GM06990 (cell line): Measurements from ENCODE around the gene IPO5.

Experiments
- DNase-seq: peaks from one replicate; pipeline ENCODE4 v3.0.0-alpha.2; 2011; ENCODE audit not compliant: insufficient read length; ENCODE audit errors: extremely low read depth
- H3K27me3 ChIP-seq: replicated peaks from 2 replicates; pipeline ENCODE4 v1.6.0; 2011; ENCODE audit warnings: low read length; ENCODE audit not compliant: control insufficient read depth, insufficient read depth
- H3K36me3 ChIP-seq: 2 replicates; pipeline ENCODE4 v1.5.1; 2011; ENCODE audit warnings: low read length; ENCODE audit not compliant: control insufficient read depth, insufficient read depth
- H3K4me3 ChIP-seq: replicated peaks from 2 replicates; pipeline ENCODE4 v1.5.1; 2011; ENCODE audit warnings: low read depth, mild to moderate bottlenecking, control low read depth, low read length
- TF ChIP-seq, protein P1 (sequence below): IDR thresholded peaks from 2 replicates; pipeline ENCODE4 v1.5.1; 2011; ENCODE audit warnings: low read length, control low read depth, mild to moderate bottlenecking, inconsistent platforms; ENCODE audit not compliant: insufficient read depth, poor library complexity, severe bottlenecking

Gene IPO5

DNA sequence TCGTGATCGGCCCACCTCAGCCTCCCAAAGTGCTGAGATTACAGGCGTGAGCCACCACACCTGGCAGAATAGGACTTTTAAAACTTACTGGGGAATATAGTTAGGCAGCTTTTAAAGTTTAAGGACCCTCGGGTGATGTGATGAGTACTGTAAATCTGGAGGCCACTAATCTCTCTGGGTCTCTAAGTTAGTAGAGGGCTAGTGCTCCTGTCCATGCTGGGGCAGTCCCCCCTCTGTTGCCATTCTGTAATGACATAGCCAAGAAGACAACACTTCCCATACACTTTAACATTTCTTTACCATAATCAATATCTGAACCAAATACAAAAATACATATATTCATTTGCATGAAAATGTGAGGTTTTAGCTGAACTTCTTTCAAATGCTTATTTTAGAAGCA is 65.7 kb downstream of the IPO5 start:
- H3K36me3 ChIP-seq: peaks cover 16% of the 10 kb centered on the region
- no peak for DNase-seq
- TF ChIP-seq, protein P1, sequence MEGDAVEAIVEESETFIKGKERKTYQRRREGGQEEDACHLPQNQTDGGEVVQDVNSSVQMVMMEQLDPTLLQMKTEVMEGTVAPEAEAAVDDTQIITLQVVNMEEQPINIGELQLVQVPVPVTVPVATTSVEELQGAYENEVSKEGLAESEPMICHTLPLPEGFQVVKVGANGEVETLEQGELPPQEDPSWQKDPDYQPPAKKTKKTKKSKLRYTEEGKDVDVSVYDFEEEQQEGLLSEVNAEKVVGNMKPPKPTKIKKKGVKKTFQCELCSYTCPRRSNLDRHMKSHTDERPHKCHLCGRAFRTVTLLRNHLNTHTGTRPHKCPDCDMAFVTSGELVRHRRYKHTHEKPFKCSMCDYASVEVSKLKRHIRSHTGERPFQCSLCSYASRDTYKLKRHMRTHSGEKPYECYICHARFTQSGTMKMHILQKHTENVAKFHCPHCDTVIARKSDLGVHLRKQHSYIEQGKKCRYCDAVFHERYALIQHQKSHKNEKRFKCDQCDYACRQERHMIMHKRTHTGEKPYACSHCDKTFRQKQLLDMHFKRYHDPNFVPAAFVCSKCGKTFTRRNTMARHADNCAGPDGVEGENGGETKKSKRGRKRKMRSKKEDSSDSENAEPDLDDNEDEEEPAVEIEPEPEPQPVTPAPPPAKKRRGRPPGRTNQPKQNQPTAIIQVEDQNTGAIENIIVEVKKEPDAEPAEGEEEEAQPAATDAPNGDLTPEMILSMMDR: no peak
- H3K27me3 ChIP-seq: no peaks in the 10 kb centered on the region
- H3K4me3 ChIP-seq: no peak overlapping the region

DNA sequence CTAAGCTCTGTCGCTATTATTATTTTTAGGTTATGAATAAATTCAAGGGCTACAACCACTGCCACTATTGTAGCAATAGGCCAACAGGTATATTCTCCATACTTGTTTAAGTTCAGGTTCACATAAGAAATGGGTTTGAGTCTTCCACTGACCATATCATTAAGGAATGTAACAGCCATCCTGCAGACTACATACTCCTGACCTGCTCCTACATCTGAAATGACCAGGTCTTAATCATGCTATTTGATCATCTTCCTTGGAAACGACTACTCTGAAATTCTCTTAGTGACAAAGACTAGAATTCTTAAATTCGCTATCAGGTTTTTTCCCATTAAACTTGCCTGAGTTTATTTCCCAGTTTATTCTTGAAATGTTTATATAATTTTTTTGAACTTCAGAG is 66.8 kb downstream of the IPO5 start:
- DNase-seq: no peak
- no peak overlapping the region for H3K4me3 ChIP-seq
- H3K36me3 ChIP-seq: peaks cover 16% of the 10 kb centered on the region
- H3K27me3 ChIP-seq: no peaks in the 10 kb centered on the region
- TF ChIP-seq, protein P1: no peak

DNA sequence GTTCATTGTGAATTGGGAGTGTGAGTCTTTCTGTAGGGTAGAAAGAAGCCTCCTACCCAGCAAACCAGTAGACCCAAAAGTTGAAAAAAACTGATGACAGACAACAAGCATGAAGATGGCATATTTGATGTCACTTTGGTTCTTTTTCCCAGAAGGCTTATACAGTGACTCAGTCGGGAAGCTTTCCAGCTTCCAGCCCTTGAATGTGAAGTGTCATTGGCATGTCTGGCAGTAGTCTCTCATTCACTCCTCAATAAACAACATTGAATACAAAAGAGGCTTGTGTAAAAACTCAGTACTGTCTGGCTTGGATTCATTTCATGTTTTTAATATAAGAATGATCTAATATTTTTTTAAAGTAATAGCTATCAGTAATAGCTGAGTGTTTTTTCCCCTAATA is 68.7 kb downstream of the IPO5 start:
- Histone ChIP-seq H3K4me3 (no peak overlapping the region), H3K36me3 (peaks cover 15% of the 10 kb centered on the region), H3K27me3 (no peaks in the 10 kb centered on the region)
- no peak for DNase-seq
- TF ChIP-seq, protein P1: no peak

DNA sequence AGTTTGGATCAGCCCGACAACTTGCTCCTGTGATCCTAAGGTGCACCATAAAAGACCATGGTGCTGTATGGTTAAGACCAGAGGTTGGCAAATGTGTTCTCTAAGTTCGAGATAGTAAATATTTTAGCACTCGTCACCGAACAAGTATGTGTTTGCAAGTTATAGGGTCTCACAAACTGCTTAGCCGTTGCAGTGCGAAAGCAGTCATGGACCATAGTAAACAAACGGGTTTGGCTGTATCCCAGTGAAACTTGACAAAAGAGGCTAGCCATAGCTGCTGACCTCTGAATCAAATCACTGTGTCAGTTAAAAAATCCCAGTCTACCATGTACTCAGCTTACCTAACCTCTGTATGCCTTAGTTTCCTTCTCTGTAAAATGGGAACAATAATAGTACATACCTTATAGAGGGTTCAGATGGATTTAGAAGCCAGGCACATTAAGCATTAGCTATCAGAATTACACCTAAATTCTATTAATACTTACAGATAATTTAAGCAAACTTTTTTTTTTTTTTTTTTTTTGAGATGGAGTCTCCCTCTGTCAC is 72.1 kb downstream of the IPO5 start:
- TF ChIP-seq, protein P1: no peak
- no peak for DNase-seq
- no peak overlapping the region for H3K4me3 ChIP-seq
- H3K27me3 ChIP-seq: no peaks in the 10 kb centered on the region
- peaks cover 7% of the 10 kb centered on the region for H3K36me3 ChIP-seq

DNA sequence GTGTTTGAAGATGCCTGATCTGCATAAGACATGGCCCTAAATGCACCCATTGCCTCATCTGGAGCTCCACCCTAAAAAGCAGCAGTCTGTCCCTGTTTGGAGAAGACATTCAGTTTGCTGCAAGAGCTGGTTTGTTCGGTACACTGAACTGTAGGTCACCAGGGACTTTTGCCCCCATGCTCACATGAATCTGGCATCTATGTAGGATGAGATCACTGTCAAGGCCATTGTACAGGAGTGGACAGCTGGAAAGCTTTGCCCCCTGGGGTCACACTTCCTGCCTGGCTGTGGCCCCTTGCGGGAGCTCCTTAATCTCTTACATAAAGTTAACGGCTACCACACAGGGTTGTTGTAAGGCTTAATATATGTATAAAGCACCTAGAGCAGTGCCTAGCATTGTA is 73.0 kb downstream of the IPO5 start:
- TF ChIP-seq, protein P1: no peak
- no peak overlapping the region for H3K4me3 ChIP-seq
- no peak for DNase-seq
- H3K36me3 ChIP-seq: peaks cover 7% of the 10 kb centered on the region
- H3K27me3 ChIP-seq: no peaks in the 10 kb centered on the region

DNA sequence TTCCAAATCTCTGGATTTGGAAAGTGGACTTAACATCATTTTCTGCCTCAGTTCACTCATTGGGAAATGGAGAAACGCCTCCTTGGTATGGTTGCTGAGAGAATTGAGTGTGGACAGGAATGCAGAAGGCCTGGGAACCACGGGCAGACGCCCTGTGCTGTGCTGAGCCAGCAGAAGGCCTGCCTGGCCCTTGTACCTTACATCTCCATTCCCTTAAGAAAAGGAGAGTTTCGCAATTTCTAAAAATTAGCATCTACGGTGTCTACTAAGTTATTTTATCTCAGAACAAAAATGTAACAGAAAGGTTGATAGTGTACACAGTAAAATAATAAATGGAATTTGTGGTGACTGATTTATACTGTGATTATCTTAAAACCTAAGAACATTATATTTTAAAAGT is 78.7 kb downstream of the IPO5 start:
- DNase-seq: no peak
- Histone ChIP-seq H3K36me3 (no peaks in the 10 kb centered on the region), H3K27me3 (no peaks in the 10 kb centered on the region; the same call in 1 of the 2 replicates), H3K4me3 (no peak overlapping the region)
- TF ChIP-seq, protein P1: no peak
